ENCODE measurements around the gene INHBA. TPM values are rescaled to one million over a fixed set of nuclear protein-coding genes. Genes with fewer than 3 reads are reported as not detected.

Gene INHBA
- total RNA-seq, 1 donor from 2014 or later = 0.40 TPM

- peak in 1 of 2 donors; percentile 59 for DNase-seq (ENCODE audit: low read depth in 2 of 2)
Measured at GRCh38 chr7:41711283-41712064, 8.6 kb upstream of the INHBA start.

- no peak for DNase-seq (ENCODE audit: low read depth in 2 of 2)
Measured at GRCh38 chr7:41710838-41711237, 7.9 kb upstream of the INHBA start.

GRCh38 chr7:41709621-41710020 lies 6.7 kb upstream of the INHBA start:
- peak in 1 of 2 donors; percentile 87 for DNase-seq (ENCODE audit: low read depth in 2 of 2)

GRCh38 chr7:41708581-41709358 lies 5.9 kb upstream of the INHBA start:
- DNase-seq (ENCODE audit: low read depth in 2 of 2) = no peak

GRCh38 chr7:41706228-41706930 lies 3.5 kb upstream of the INHBA start:
- no peak for DNase-seq (ENCODE audit: low read depth in 2 of 2)

- peak; percentile 83 to 94 for DNase-seq (ENCODE audit: low read depth in 2 of 2)
Measured at GRCh38 chr7:41705109-41705901, 2.4 kb upstream of the INHBA start.

- no peak for DNase-seq (ENCODE audit: low read depth in 2 of 2)
Measured at GRCh38 chr7:41701068-41701941, 1.6 kb downstream of the INHBA start.

- no peak for DNase-seq (ENCODE audit: low read depth in 2 of 2)
Measured at GRCh38 chr7:41700044-41700471, 2.8 kb downstream of the INHBA start.

- peak in 1 of 2 donors; percentile 61 for DNase-seq (ENCODE audit: low read depth in 2 of 2)
Measured at GRCh38 chr7:41699516-41699915, 3.4 kb downstream of the INHBA start.

GRCh38 chr7:41698726-41699125 lies 4.2 kb downstream of the INHBA start:
- peak in 1 of 2 donors; percentile 30 for DNase-seq (ENCODE audit: low read depth in 2 of 2)

GRCh38 chr7:41698114-41698513 lies 4.8 kb downstream of the INHBA start:
- peak; percentile 39 to 58 for DNase-seq (ENCODE audit: low read depth in 2 of 2)

GRCh38 chr7:41696323-41696916 lies 6.5 kb downstream of the INHBA start:
- peak; percentile 88 to 92 for DNase-seq (ENCODE audit: low read depth in 2 of 2)

GRCh38 chr7:41695661-41696322 lies 7.1 kb downstream of the INHBA start:
- peak in 1 of 2 donors; percentile 91 for DNase-seq (ENCODE audit: low read depth in 2 of 2)

- no peak for DNase-seq (ENCODE audit: low read depth in 2 of 2)
Measured at GRCh38 chr7:41694495-41694894, 8.4 kb downstream of the INHBA start.

GRCh38 chr7:41693150-41693997 lies 9.5 kb downstream of the INHBA start:
- no peak for DNase-seq (ENCODE audit: low read depth in 2 of 2)

GRCh38 chr7:41692251-41692650 lies 10.6 kb downstream of the INHBA start:
- DNase-seq (ENCODE audit: low read depth in 2 of 2) = no peak

- DNase-seq (ENCODE audit: low read depth in 2 of 2) = peak in 1 of 2 donors; percentile 67
Measured at GRCh38 chr7:41691286-41692190, 11.4 kb downstream of the INHBA start.
